GM19035 (cell line): ENCODE data around the gene MRPL16.

Experiments
- ATAC-seq: cut with Tn5 transposase; IDR thresholded peaks from one replicate; pipeline ENCODE4 v1.9.1; 2021; ENCODE audit not compliant: unreplicated experiment

MRPL16 gene

GRCh38 chr11:59771605-59772004 is 39.0 kb downstream of the MRPL16 start:
- ATAC-seq: no peak

GRCh38 chr11:59770869-59771268 is 39.7 kb downstream of the MRPL16 start:
- no peak for ATAC-seq

GRCh38 chr11:59770319-59770718 is 40.3 kb downstream of the MRPL16 start:
- ATAC-seq: no peak

GRCh38 chr11:59769828-59770227 is 40.8 kb downstream of the MRPL16 start:
- no peak for ATAC-seq

GRCh38 chr11:59769111-59769510 is 41.5 kb downstream of the MRPL16 start:
- ATAC-seq: no peak

GRCh38 chr11:59767225-59767611 is 43.4 kb downstream of the MRPL16 start:
- no peak for ATAC-seq

GRCh38 chr11:59766542-59767224 is 43.9 kb downstream of the MRPL16 start:
- no peak for ATAC-seq

GRCh38 chr11:59765068-59765735 is 45.4 kb downstream of the MRPL16 start:
- no peak for ATAC-seq

GRCh38 chr11:59761993-59762392 is 48.6 kb downstream of the MRPL16 start:
- ATAC-seq: no peak

- no peak for ATAC-seq
Observed at GRCh38 chr11:59760771-59761170, 49.8 kb downstream of the MRPL16 start.

- ATAC-seq: no peak
Observed at GRCh38 chr11:59759900-59760299, 50.7 kb downstream of the MRPL16 start.

GRCh38 chr11:59758401-59759037 is 52.1 kb downstream of the MRPL16 start:
- no peak for ATAC-seq

GRCh38 chr11:59756845-59757244 is 53.7 kb downstream of the MRPL16 start:
- ATAC-seq: no peak

- no peak for ATAC-seq
Observed at GRCh38 chr11:59756558-59756840, 54.1 kb downstream of the MRPL16 start.
